IMR-90 (cell line): ENCODE results near the gene FGFBP2. TPM values are rescaled to one million over a fixed set of nuclear protein-coding genes. Genes with fewer than 3 reads are reported as not detected.

ENCODE experiments used
- ATAC-seq: fragments of 200-7000 bp; cut with Tn5 transposase; 2 replicates; pipeline ENCODE4 v1.9.1; 2020; ENCODE audit warnings: low read depth, mild to moderate bottlenecking, moderate library complexity
- BruUV-seq: library from RNA; stranded (reverse); fragments of 400-500 nt; replicated peaks from 2 replicates; lab custom pipeline; 2021; lab: Mats Ljungman, UMichigan
- CTCF ChIA-PET: fragments of 300-600 bp; formaldehyde crosslinking; extraction: SDS; loops from one replicate; lab custom pipeline; 2021; ENCODE audit warnings: antibody characterized with exemption; lab: Yijun Ruan, JAX
- POLR2A ChIA-PET: fragments of 300-600 bp; sonication (Branson Sonifier 250); formaldehyde crosslinking; loops from one replicate; lab custom pipeline; 2022; ENCODE audit warnings: antibody characterized with exemption; ENCODE audit not compliant: unreplicated experiment; lab: Charles Lee
- DNase-seq: peaks from one replicate; pipeline ENCODE4 v3.0.0; 2013
- H2AFZ ChIP-seq: replicated peaks from 2 replicates; pipeline ENCODE3; 2013; ENCODE audit warnings: low read length, mild to moderate bottlenecking; ENCODE audit not compliant: poor library complexity
- H2AK5ac ChIP-seq: 2 replicates; pipeline ENCODE4 v1.6.1; 2013; ENCODE audit warnings: low read depth, low read length, inconsistent platforms
- H2AK9ac ChIP-seq: replicated peaks from 2 replicates; pipeline ENCODE3; 2013; ENCODE audit warnings: mild to moderate bottlenecking, low read depth, low read length, moderate library complexity; ENCODE audit not compliant: poor library complexity
- H2BK120ac ChIP-seq: 2 replicates; pipeline ENCODE4 v1.6.1; 2013; ENCODE audit warnings: low read depth, low read length, inconsistent platforms
- H2BK15ac ChIP-seq: 3 replicates; pipeline ENCODE4 v1.6.1; 2013; ENCODE audit warnings: low read depth, low read length, inconsistent platforms
- H2BK20ac ChIP-seq: 2 replicates; pipeline ENCODE4 v1.6.1; 2013; ENCODE audit warnings: low read depth, mild to moderate bottlenecking, inconsistent platforms, low read length, moderate library complexity
- H2BK5ac ChIP-seq: 2 replicates; pipeline ENCODE4 v1.6.1; 2013; ENCODE audit warnings: mild to moderate bottlenecking, low read depth, low read length, inconsistent platforms; ENCODE audit not compliant: poor library complexity, severe bottlenecking
- H3K14ac ChIP-seq: replicated peaks from 2 replicates; pipeline ENCODE4 v1.6.1; 2013; ENCODE audit warnings: low read depth, low read length, inconsistent platforms
- H3K18ac ChIP-seq: 2 replicates; pipeline ENCODE4 v1.6.1; 2013; ENCODE audit warnings: low read depth, low read length, control low read depth
- H3K23ac ChIP-seq: 2 replicates; pipeline ENCODE4 v1.6.1; 2013; ENCODE audit warnings: low read depth, low read length, inconsistent platforms
- H3K27ac ChIP-seq: 2 replicates; pipeline ENCODE4 v1.5.1; 2013; ENCODE audit warnings: mild to moderate bottlenecking, control low read depth, low read length; ENCODE audit not compliant: insufficient read depth
- H3K27me3 ChIP-seq: 2 replicates; pipeline ENCODE4 v1.6.1; 2013; ENCODE audit warnings: low read length; ENCODE audit not compliant: control insufficient read depth, insufficient read depth
- H3K36me3 ChIP-seq: 2 replicates; pipeline ENCODE4 v1.6.1; 2013; ENCODE audit warnings: low read length, mixed read lengths; ENCODE audit not compliant: control insufficient read depth, insufficient read depth
- H3K4ac ChIP-seq: 2 replicates; pipeline ENCODE4 v1.6.1; 2013; ENCODE audit warnings: low read depth, low read length, inconsistent platforms
- H3K4me1 ChIP-seq: 2 replicates; pipeline ENCODE4 v1.6.1; 2013; ENCODE audit warnings: low read length, mixed read lengths; ENCODE audit not compliant: control insufficient read depth, insufficient read depth
- H3K4me2 ChIP-seq: 2 replicates; pipeline ENCODE4 v1.6.1; 2013; ENCODE audit warnings: low read depth, mild to moderate bottlenecking, control low read depth, low read length, moderate library complexity
- H3K4me3 ChIP-seq: 2 replicates; pipeline ENCODE4 v1.5.1; 2013; ENCODE audit warnings: low read depth, mild to moderate bottlenecking, control low read depth, low read length, moderate library complexity; ENCODE audit not compliant: insufficient read depth
- H3K56ac ChIP-seq: 2 replicates; pipeline ENCODE4 v1.6.1; 2013; ENCODE audit warnings: low read length, inconsistent platforms; ENCODE audit not compliant: insufficient read depth; ENCODE audit errors: extremely low read depth
- H3K79me1 ChIP-seq, 2 experiments: 2 replicates each; pipeline ENCODE4 v1.6.1; 2013; ENCODE audit warnings: low read length in 2 of 2, inconsistent platforms in 1 of 2, low read depth in 1 of 2
- H3K9ac ChIP-seq: 2 replicates; pipeline ENCODE4 v1.6.1; 2013; ENCODE audit warnings: low read depth, low read length, control low read depth
- H3K9me1 ChIP-seq: 2 replicates; pipeline ENCODE4 v1.6.1; 2013; ENCODE audit warnings: low read length, inconsistent platforms; ENCODE audit not compliant: insufficient read depth
- H3K9me3 ChIP-seq: 2 replicates; pipeline ENCODE4 v1.6.1; 2013; ENCODE audit warnings: low read length; ENCODE audit not compliant: control insufficient read depth, insufficient read depth
- H4K20me1 ChIP-seq: 2 replicates; pipeline ENCODE4 v1.6.1; 2013; ENCODE audit warnings: low read length, inconsistent platforms; ENCODE audit not compliant: insufficient read depth
- H4K5ac ChIP-seq: 2 replicates; pipeline ENCODE4 v1.6.1; 2013; ENCODE audit warnings: mild to moderate bottlenecking, low read depth, low read length, control low read depth
- H4K8ac ChIP-seq, 2 experiments: 2 replicates each; pipeline ENCODE4 v1.6.1; 2013; ENCODE audit warnings: low read depth in 2 of 2, low read length in 2 of 2, control low read depth in 1 of 2, inconsistent platforms in 1 of 2
- H4K91ac ChIP-seq: 2 replicates; pipeline ENCODE4 v1.6.1; 2013; ENCODE audit warnings: low read depth, low read length, inconsistent platforms; ENCODE audit not compliant: insufficient read depth
- ELK1 ChIP-seq: fragments of 150-350 bp; IDR thresholded peaks from 2 replicates; pipeline ENCODE4 v1.6.1; 2016; ENCODE audit warnings: low read depth, mild to moderate bottlenecking, low read length, moderate library complexity, borderline replicate concordance
- FOS ChIP-seq: fragments of 150-350 bp; IDR thresholded peaks from 2 replicates; pipeline ENCODE4 v1.6.1; 2016; ENCODE audit warnings: low read depth, low read length
- RCOR1 ChIP-seq: IDR thresholded peaks from 2 replicates; pipeline ENCODE4 v1.6.1; 2012; ENCODE audit warnings: mild to moderate bottlenecking, low read length, improper control_type of control experiment; ENCODE audit not compliant: insufficient replicate concordance
- SMC3 ChIP-seq: fragments of 150-350 bp; IDR thresholded peaks from 2 replicates; pipeline ENCODE4 v1.6.1; 2016; ENCODE audit warnings: low read depth, mild to moderate bottlenecking, antibody characterized with exemption, low read length, moderate library complexity
- WGBS, 2 experiments: methylation state at CpG; one replicate each; pipeline versions ENCODE4 v1.1.5 to v1.1.7; 2013; ENCODE audit warnings: missing lambda C conversion rate in 2 of 2; ENCODE audit not compliant: insufficient read length in 1 of 2; ENCODE audit errors: extremely low coverage in 2 of 2; 5-methylcytosine and 5-hydroxymethylcytosine counted together
- dilution Hi-C: fragments of 300-500 bp; cut with HindIII; formaldehyde crosslinking; loops from one replicate; pipeline ENCODE4 v1.14.3; 2018; ENCODE audit warnings: low sequenced_read_pairs; ENCODE audit not compliant: unreplicated experiment
- in situ Hi-C: fragments of 300-500 bp; cut with MboI; formaldehyde crosslinking; loops from 3 replicates; pipeline ENCODE4 v1.14.3; 2019; ENCODE audit warnings: low sequenced_read_pairs, inconsistent platforms, mixed read lengths
- intact Hi-C: fragments of 100-400 bp; cut with micrococcal nuclease; formaldehyde crosslinking; loops from 2 replicates; pipeline ENCODE4 v1.10.0; 2022
- polyA plus RNA-seq, 3 experiments: library from polyadenylated mRNA; depleted of rRNA; stranded (reverse); fragments of >200 nt; gene quantifications; 2 replicates each; pipeline ENCODE4 v1.2.3, GENCODE V29; 2012; ENCODE audit warnings: low replicate concordance in 1 of 3
- total RNA-seq: library from RNA; depleted of rRNA; stranded (reverse); fragments of >200 nt; gene quantifications from 2 replicates; pipeline ENCODE4 v1.2.3, GENCODE V29; 2012

Gene FGFBP2
- total and polyA plus RNA-seq, 2 of the 4 experiments (the other 2 are of a cell fraction), result not detected

- H3K14ac ChIP-seq, result peak overlapping the region; percentile 57; the same call in 1 of the 2 replicates
- H4K91ac ChIP-seq, result no peak overlapping the region; the same call in 1 of the 2 replicates
- H2AFZ ChIP-seq, result no peak overlapping the region
- H3K4ac ChIP-seq, result peak overlapping the region; percentile 54
- H3K4me3 ChIP-seq, result no peak overlapping the region
- no peaks in the 10 kb centered on the region; the same call in 1 of the 2 replicates for H3K9me3 ChIP-seq
- dilution Hi-C loops (no loop called here), intact Hi-C loops (no loop called here), in situ Hi-C loops (no loop called here)
- no peak overlapping the region for H2AK9ac ChIP-seq
- H3K56ac ChIP-seq, result no peak overlapping the region
- no CpG with 5 or more reads among the region's 2 CpGs for WGBS, 2 experiments
- H3K4me2 ChIP-seq, result no peak overlapping the region
- H3K23ac ChIP-seq, result no peak overlapping the region
- peak overlapping the region; percentile 52 for H2BK20ac ChIP-seq
- H2BK5ac ChIP-seq, result peak overlapping the region; percentile 37
- no TSS peak for BruUV-seq
- DNase-seq (no peak), ATAC-seq (no peak)
- 0 out of 3 replicates have a peak overlapping the region, but pooled peaks have one; percentile 8 for H2BK15ac ChIP-seq
- ChIA-PET CTCF (no interaction called here), POLR2A (no interaction called here)
- H3K27ac ChIP-seq, result no peak overlapping the region
- no peaks in the 10 kb centered on the region for H3K27me3 ChIP-seq
- H4K8ac ChIP-seq, result no peak overlapping the region
- H4K20me1 ChIP-seq, result no peaks in the 10 kb centered on the region
- peak overlapping the region; percentile 29; the same call in 1 of the 2 replicates for H3K18ac ChIP-seq
- peak overlapping the region; percentile 25; the same call in 1 of the 2 replicates for H2BK120ac ChIP-seq
- H3K79me1 ChIP-seq, result no peaks in the 10 kb centered on the region
- H3K4me1 ChIP-seq, result peaks cover 7% of the 10 kb centered on the region
- H4K5ac ChIP-seq, result no peak overlapping the region
- H3K9me1 ChIP-seq, result no peaks in the 10 kb centered on the region; the same call in none of the 2 replicates
- TF ChIP-seq FOS (no peak), ELK1 (no peak), RCOR1 (no peak), SMC3 (no peak)
- no peaks in the 10 kb centered on the region for H3K36me3 ChIP-seq
- no peak overlapping the region for H3K9ac ChIP-seq
- H2AK5ac ChIP-seq, result peak overlapping the region; percentile 60; the same call in 1 of the 2 replicates
These were observed 48.2 kb downstream of the FGFBP2 start for GRCh38 chr4:15914736-15915135.
